ENCODE data around the gene OR14A2.

Gene OR14A2

DNA sequence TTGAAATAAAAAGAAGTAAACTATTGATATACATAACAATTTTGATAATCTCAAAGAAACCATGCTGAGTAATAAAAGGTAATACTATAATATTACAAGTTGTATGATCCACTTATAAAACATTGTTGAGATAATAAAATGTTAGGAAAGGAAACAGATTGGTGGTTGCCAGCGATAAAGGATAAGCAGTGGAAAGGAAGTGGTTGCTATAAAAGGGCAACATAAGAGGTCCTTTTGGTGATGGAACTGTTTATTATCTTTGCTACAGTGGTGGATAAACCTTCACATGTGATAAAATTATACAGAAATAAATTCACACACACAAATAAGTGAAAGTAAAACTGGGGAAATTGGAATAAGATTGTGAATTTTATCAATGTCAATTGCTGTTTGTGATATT lies 46.6 kb downstream of the OR14A2 start:
- TF ChIP-seq FOXM1 (IDR thresholded peaks at IDR 0.05; ENCODE audit: borderline replicate concordance) = no peak
- TF ChIP-seq L3MBTL2 (conservative IDR thresholded peaks at IDR 0.05) = no peak
- TF ChIP-seq ARNT (IDR thresholded peaks at IDR 0.05) = no peak
- TF ChIP-seq, protein P1, sequence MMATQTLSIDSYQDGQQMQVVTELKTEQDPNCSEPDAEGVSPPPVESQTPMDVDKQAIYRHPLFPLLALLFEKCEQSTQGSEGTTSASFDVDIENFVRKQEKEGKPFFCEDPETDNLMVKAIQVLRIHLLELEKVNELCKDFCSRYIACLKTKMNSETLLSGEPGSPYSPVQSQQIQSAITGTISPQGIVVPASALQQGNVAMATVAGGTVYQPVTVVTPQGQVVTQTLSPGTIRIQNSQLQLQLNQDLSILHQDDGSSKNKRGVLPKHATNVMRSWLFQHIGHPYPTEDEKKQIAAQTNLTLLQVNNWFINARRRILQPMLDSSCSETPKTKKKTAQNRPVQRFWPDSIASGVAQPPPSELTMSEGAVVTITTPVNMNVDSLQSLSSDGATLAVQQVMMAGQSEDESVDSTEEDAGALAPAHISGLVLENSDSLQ (IDR thresholded peaks at IDR 0.05) = no peak
- no peak for TF ChIP-seq ZNF384 (IDR thresholded peaks at IDR 0.05)
- no peak for TF ChIP-seq FOXK2 (IDR thresholded peaks at IDR 0.05)
- no peak for TF ChIP-seq FOXA1 (IDR thresholded peaks at IDR 0.05)
- TF ChIP-seq LEF1 (IDR thresholded peaks at IDR 0.05; ENCODE audit: borderline replicate concordance) = no peak
- TF ChIP-seq TARDBP (IDR thresholded peaks at IDR 0.05) = no peak
- no peak for TF ChIP-seq BHLHE40 (IDR thresholded peaks at IDR 0.05; ENCODE audit: borderline replicate concordance)
- no peak for TF ChIP-seq NFRKB (IDR thresholded peaks at IDR 0.05)
- no peak for TF ChIP-seq SUZ12 (IDR thresholded peaks at IDR 0.05)
- TF ChIP-seq ELF4 (IDR thresholded peaks at IDR 0.05) = no peak
- no peak for TF ChIP-seq HDGF (IDR thresholded peaks at IDR 0.05; ENCODE audit: borderline replicate concordance)
- ChIA-PET POLR2A (no interaction called here), CTCF (no interaction called here)
- no peak for DNase-seq (ENCODE audit: extremely low spot score)

DNA sequence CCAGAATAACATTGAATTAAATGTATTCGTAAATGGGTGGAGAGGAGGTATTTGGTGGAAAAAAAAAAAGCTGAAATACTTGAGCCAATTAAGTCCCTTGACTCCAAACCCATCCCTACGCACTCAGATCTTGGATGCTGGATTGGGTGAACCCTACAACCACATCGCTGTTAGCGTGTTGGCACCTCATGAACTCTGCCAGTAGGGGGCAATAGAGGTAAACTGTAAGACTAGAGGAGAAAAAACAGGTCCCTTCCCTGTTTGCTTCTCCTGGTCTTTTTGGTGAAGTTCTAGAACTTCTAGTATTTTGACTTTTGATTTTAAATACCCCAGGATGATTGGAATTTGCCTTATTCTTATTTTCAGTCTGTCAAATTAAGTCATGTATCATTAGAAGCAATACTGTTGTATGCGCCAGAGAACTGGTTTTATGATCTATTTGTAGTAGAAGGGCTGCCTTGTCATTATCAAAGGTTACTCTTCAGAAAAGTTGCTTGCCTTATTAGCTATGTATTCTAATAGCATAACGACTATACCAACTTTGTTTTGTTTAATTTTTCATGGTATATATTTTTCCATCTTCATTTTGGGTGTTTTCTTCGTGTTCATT lies 66.5 kb downstream of the OR14A2 start:
- TF ChIP-seq NFRKB (IDR thresholded peaks at IDR 0.05) (no peak), BHLHE40 (IDR thresholded peaks at IDR 0.05; ENCODE audit: borderline replicate concordance) (no peak), TARDBP (IDR thresholded peaks at IDR 0.05) (no peak), ELF4 (IDR thresholded peaks at IDR 0.05) (no peak), L3MBTL2 (conservative IDR thresholded peaks at IDR 0.05) (no peak), FOXM1 (IDR thresholded peaks at IDR 0.05; ENCODE audit: borderline replicate concordance) (no peak), FOXA1 (IDR thresholded peaks at IDR 0.05) (no peak), LEF1 (IDR thresholded peaks at IDR 0.05; ENCODE audit: borderline replicate concordance) (no peak), ZNF384 (IDR thresholded peaks at IDR 0.05) (no peak), SUZ12 (IDR thresholded peaks at IDR 0.05) (no peak), SP1 (IDR thresholded peaks at IDR 0.05) (no peak), FOXK2 (IDR thresholded peaks at IDR 0.05) (no peak), ARNT (IDR thresholded peaks at IDR 0.05) (no peak), HDGF (IDR thresholded peaks at IDR 0.05; ENCODE audit: borderline replicate concordance) (no peak), CTBP1 (IDR thresholded peaks at IDR 0.05; ENCODE audit: borderline replicate concordance) (no peak)
- TF ChIP-seq, protein P1 (IDR thresholded peaks at IDR 0.05) = no peak
- DNase-seq (ENCODE audit: extremely low spot score) = peak; percentile 34
- ChIA-PET CTCF (no interaction called here), POLR2A (no interaction called here)

DNA sequence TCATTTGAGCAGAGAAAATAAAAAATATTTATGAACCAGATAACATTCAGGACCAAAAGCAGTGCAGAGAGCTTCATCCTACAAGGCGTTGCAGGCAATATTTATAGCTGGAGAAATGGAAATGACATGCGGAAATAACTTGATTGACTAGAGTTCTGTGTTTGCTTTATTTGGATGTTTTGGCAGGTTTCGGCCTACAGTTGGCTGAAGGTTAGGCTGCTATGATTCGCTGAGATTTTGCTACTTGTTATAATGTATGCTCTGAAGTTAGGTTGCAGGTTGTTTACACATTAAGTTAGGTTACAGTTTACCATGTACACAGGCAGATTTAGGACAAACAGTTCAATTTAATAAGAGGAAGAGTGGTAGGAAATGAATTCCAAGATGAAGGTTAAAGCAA lies 67.8 kb downstream of the OR14A2 start:
- TF ChIP-seq HDGF (IDR thresholded peaks at IDR 0.05; ENCODE audit: borderline replicate concordance) (no peak), SUZ12 (IDR thresholded peaks at IDR 0.05) (no peak), TARDBP (IDR thresholded peaks at IDR 0.05) (no peak), ELF4 (IDR thresholded peaks at IDR 0.05) (no peak), FOXK2 (IDR thresholded peaks at IDR 0.05) (no peak), NFRKB (IDR thresholded peaks at IDR 0.05) (no peak), SP1 (IDR thresholded peaks at IDR 0.05) (no peak), BHLHE40 (IDR thresholded peaks at IDR 0.05; ENCODE audit: borderline replicate concordance) (no peak), FOXA1 (IDR thresholded peaks at IDR 0.05) (no peak), ZNF384 (IDR thresholded peaks at IDR 0.05) (no peak), CTBP1 (IDR thresholded peaks at IDR 0.05; ENCODE audit: borderline replicate concordance) (no peak), ARNT (IDR thresholded peaks at IDR 0.05) (no peak), L3MBTL2 (conservative IDR thresholded peaks at IDR 0.05) (no peak), FOXM1 (IDR thresholded peaks at IDR 0.05; ENCODE audit: borderline replicate concordance) (no peak)
- TF ChIP-seq, protein P1 (IDR thresholded peaks at IDR 0.05) = no peak
- CTCF ChIA-PET = no interaction called here
- POLR2A ChIA-PET = no interaction called here
- DNase-seq (ENCODE audit: extremely low spot score) = no peak

DNA sequence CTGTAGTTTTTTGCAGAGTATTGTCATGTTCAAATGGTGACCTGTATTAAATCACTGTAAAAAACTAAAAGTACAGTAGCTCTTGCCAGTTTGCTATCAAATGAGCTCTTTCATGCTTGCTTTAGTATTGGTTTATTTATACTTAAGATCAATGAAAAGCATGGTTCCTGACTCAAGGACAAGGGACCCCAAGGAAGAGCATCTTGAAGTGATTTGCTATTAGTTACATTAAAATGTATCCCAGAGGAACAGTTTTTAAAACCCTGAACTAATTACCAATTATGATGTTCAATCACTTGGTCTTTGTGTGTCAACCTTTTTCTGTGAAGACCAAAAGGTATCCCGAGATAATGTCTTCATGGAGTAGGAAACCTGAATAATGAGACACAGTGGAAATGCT lies 68.3 kb downstream of the OR14A2 start, which contains the start of gene OR13G1:
Gene OR13G1, minus strand, starts transcription at position 101 of the 400 bp plus-strand sequence. CDS start 6,698 bp downstream, outside the sequence.
- no peak for TF ChIP-seq NFRKB (IDR thresholded peaks at IDR 0.05)
- no peak for TF ChIP-seq FOXK2 (IDR thresholded peaks at IDR 0.05)
- no peak for TF ChIP-seq LEF1 (IDR thresholded peaks at IDR 0.05; ENCODE audit: borderline replicate concordance)
- TF ChIP-seq, protein P1 (IDR thresholded peaks at IDR 0.05) = no peak
- no peak for TF ChIP-seq ELF4 (IDR thresholded peaks at IDR 0.05)
- TF ChIP-seq TARDBP (IDR thresholded peaks at IDR 0.05) = no peak
- TF ChIP-seq FOXA1 (IDR thresholded peaks at IDR 0.05) = no peak
- no peak for TF ChIP-seq SP1 (IDR thresholded peaks at IDR 0.05)
- no peak for TF ChIP-seq L3MBTL2 (conservative IDR thresholded peaks at IDR 0.05)
- TF ChIP-seq ARNT (IDR thresholded peaks at IDR 0.05) = no peak
- no peak for TF ChIP-seq SUZ12 (IDR thresholded peaks at IDR 0.05)
- no peak for TF ChIP-seq HDGF (IDR thresholded peaks at IDR 0.05; ENCODE audit: borderline replicate concordance)
- no peak for TF ChIP-seq FOXM1 (IDR thresholded peaks at IDR 0.05; ENCODE audit: borderline replicate concordance)
- TF ChIP-seq ZNF384 (IDR thresholded peaks at IDR 0.05) = no peak
- TF ChIP-seq CTBP1 (IDR thresholded peaks at IDR 0.05; ENCODE audit: borderline replicate concordance) = no peak
- TF ChIP-seq BHLHE40 (IDR thresholded peaks at IDR 0.05; ENCODE audit: borderline replicate concordance) = no peak
- ChIA-PET CTCF (no interaction called here), POLR2A (no interaction called here)
- DNase-seq (ENCODE audit: extremely low spot score) = no peak

Data from HEK293T (cell line).